Gastroesophageal sphincter (tissue), 4 donors: ENCODE measurements around the gene IRF2. TPM values are rescaled to one million over a fixed set of nuclear protein-coding genes. Genes with fewer than 3 reads are reported as not detected.

Source experiments
- ATAC-seq: fragments of 150-250 bp; one replicate; pipeline ENCODE4 v1.9.1; 2016; ENCODE audit warnings: mild to moderate bottlenecking, moderate library complexity
- H3K27ac ChIP-seq, 4 donors: fragments of 200-600 bp; sonication (generic) in 3 of 4; 1 replicate in 3 of 4; 2 replicates in 1 of 4; pipeline ENCODE4 v1.5.1; 2016 to 2019
- H3K27me3 ChIP-seq: fragments of 200-600 bp; sonication (generic); one replicate; pipeline ENCODE4 v1.5.1; 2019
- H3K36me3 ChIP-seq, 2 donors: fragments of 200-600 bp; sonication (generic); one replicate each; pipeline ENCODE4 v1.5.1; 2019; ENCODE audit warnings: control low read depth in 1 of 2
- H3K4me1 ChIP-seq, 3 donors: fragments of 200-600 bp; sonication (generic); 1 replicate in 2 of 3; 2 replicates in 1 of 3; pipeline ENCODE4 v1.5.1; 2016 to 2019; ENCODE audit warnings: control low read depth in 2 of 3
- H3K4me3 ChIP-seq, 2 donors: fragments of 200-600 bp; sonication (generic); one replicate each; pipeline ENCODE4 v1.5.1; 2019; ENCODE audit warnings: mild to moderate bottlenecking in 1 of 2, moderate library complexity in 1 of 2
- H3K9me3 ChIP-seq, 3 donors: fragments of 200-600 bp; sonication (generic); one replicate each; pipeline ENCODE4 v1.5.1; 2017 to 2019; ENCODE audit warnings: control low read depth in 2 of 3
- EP300 ChIP-seq: sonication (generic); formaldehyde crosslinking; IDR thresholded peaks from one replicate; pipeline ENCODE4 v1.6.1; 2017; ENCODE audit warnings: antibody characterized with exemption, mild to moderate bottlenecking
- POLR2A ChIP-seq, 2 donors: fragments of 450-650 bp; IDR thresholded peaks; one replicate each; pipeline ENCODE4 v1.6.1; 2017; ENCODE audit warnings: antibody characterized with exemption in 2 of 2, mild to moderate bottlenecking in 2 of 2, moderate library complexity in 1 of 2
- POLR2AphosphoS5 ChIP-seq: sonication (generic); formaldehyde crosslinking; IDR thresholded peaks from one replicate; pipeline ENCODE4 v1.6.1; 2017; ENCODE audit warnings: antibody characterized with exemption
- WGBS, 2 donors: methylation state at CpG; one replicate each; pipeline ENCODE4 v1.1.5; 2018; ENCODE audit warnings: low coverage in 1 of 2; 5-methylcytosine and 5-hydroxymethylcytosine counted together
- small RNA-seq, 4 donors: library from RNA; depleted of rRNA; stranded (forward); fragments of <200 nt; gene quantifications; one replicate each; pipeline ENCODE3, GENCODE V24; 2016
- total RNA-seq, 4 donors: library from RNA; depleted of rRNA; stranded (reverse); fragments of >200 nt; gene quantifications; one replicate each; pipeline ENCODE4 v1.1.0, GENCODE V29; 2016
- TF ChIP-seq, protein P1 (sequence below), 4 experiments: fragments of 200-600 bp in 2 of 4; fragments of 450-650 bp in 2 of 4; sonication (generic) in 1 of 4; IDR thresholded peaks; one replicate each; pipeline ENCODE4 v1.5.1; 2017 to 2019; ENCODE audit warnings: antibody characterized with exemption in 4 of 4, mild to moderate bottlenecking in 2 of 4, moderate library complexity in 2 of 4

IRF2 gene
- total RNA-seq, 4 donors from 2014 or later = 34.1 to 41.7 (median 35.4) TPM

- no peaks in the 10 kb centered on the region for H3K4me1 ChIP-seq
- no peak for ATAC-seq
- no peak for TF ChIP-seq POLR2A (IDR thresholded peaks at IDR 0.05)
- TF ChIP-seq EP300 = no peak
- TF ChIP-seq, protein P1, sequence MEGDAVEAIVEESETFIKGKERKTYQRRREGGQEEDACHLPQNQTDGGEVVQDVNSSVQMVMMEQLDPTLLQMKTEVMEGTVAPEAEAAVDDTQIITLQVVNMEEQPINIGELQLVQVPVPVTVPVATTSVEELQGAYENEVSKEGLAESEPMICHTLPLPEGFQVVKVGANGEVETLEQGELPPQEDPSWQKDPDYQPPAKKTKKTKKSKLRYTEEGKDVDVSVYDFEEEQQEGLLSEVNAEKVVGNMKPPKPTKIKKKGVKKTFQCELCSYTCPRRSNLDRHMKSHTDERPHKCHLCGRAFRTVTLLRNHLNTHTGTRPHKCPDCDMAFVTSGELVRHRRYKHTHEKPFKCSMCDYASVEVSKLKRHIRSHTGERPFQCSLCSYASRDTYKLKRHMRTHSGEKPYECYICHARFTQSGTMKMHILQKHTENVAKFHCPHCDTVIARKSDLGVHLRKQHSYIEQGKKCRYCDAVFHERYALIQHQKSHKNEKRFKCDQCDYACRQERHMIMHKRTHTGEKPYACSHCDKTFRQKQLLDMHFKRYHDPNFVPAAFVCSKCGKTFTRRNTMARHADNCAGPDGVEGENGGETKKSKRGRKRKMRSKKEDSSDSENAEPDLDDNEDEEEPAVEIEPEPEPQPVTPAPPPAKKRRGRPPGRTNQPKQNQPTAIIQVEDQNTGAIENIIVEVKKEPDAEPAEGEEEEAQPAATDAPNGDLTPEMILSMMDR (IDR thresholded peaks at IDR 0.05) = no peak
- no peak for TF ChIP-seq POLR2AphosphoS5
- WGBS, 2 donors = 47 to 63% methylated on average over 1 of the region's 1 CpG
- H3K9me3 ChIP-seq = peaks cover 0 to 7% (median 0%) of the 10 kb centered on the region in 3 donors
- no peak overlapping the region for H3K27ac ChIP-seq
- no peaks in the 10 kb centered on the region for H3K27me3 ChIP-seq
- H3K4me3 ChIP-seq = no peak overlapping the region
- H3K36me3 ChIP-seq = no peaks in the 10 kb centered on the region
These were observed 136.4 kb downstream of the IRF2 start for GRCh38 chr4:184337907-184338306.

Small RNAs within 50 kb of the gene (small RNA-seq; reads per million reads assigned to genes)
- 0 reads per million in 4 donors for gene RF00152

Other genes with a start within 250 kb of the IRF2 start
- 10 to 100 TPM; 12.1 to 28.5 (median 14.7) TPM for gene CASP3, start 174.9 kb upstream of the IRF2 start, total RNA-seq
- 10 to 100 TPM; 14.2 to 21.6 (median 16.9) TPM for gene PRIMPOL, start 175.2 kb upstream of the IRF2 start, total RNA-seq